Keratinocyte (primary cell): Measurements from ENCODE around the gene KRTAP12-4. TPM values are rescaled to one million over a fixed set of nuclear protein-coding genes. Genes with fewer than 3 reads are reported as not detected.

Experiments used
- DNase-seq: peaks from one replicate; pipeline ENCODE4 v3.0.0-alpha.2; 2011; ENCODE audit warnings: low read depth, missing footprints, low spot score
- FAIRE-seq: peaks from 2 replicates; lab custom pipeline; 2011; peaks lifted over from hg19 to GRCh38; lab: Jason Lieb, UNC
- H2AFZ ChIP-seq: 2 replicates; pipeline ENCODE4 v1.6.0; 2012; ENCODE audit warnings: low read length, control low read depth, inconsistent platforms; ENCODE audit not compliant: control insufficient read depth
- H3K27ac ChIP-seq: 2 replicates; pipeline ENCODE4 v1.5.1; 2011; ENCODE audit warnings: low read length; ENCODE audit not compliant: control insufficient read depth, insufficient read depth
- H3K27me3 ChIP-seq: 3 replicates; pipeline ENCODE4 v1.6.0; 2011; ENCODE audit warnings: low read length; ENCODE audit not compliant: control insufficient read depth, insufficient read depth; ENCODE audit errors: extremely low read depth
- H3K36me3 ChIP-seq, 2 experiments: 2 replicates in 1 of 2; 3 replicates in 1 of 2; pipeline ENCODE4 v1.5.1; 2011; ENCODE audit warnings: low read length in 2 of 2, mild to moderate bottlenecking in 1 of 2; ENCODE audit not compliant: control insufficient read depth in 2 of 2, insufficient read depth in 2 of 2; ENCODE audit errors: extremely low read depth in 1 of 2
- H3K4me1 ChIP-seq: 3 replicates; pipeline ENCODE4 v1.5.1; 2011; ENCODE audit warnings: low read length; ENCODE audit not compliant: control insufficient read depth, insufficient read depth; ENCODE audit errors: extremely low read depth
- H3K4me2 ChIP-seq: 3 replicates; pipeline ENCODE4 v1.6.0; 2011; ENCODE audit warnings: low read depth, low read length; ENCODE audit not compliant: control insufficient read depth, insufficient read depth; ENCODE audit errors: extremely low read depth
- H3K4me3 ChIP-seq, 3 experiments: fragments of 200-600 bp in 1 of 3; sonication (generic) in 1 of 3; 2 replicates in 2 of 3; 3 replicates in 1 of 3; pipeline ENCODE4 v1.5.1; 2011 to 2016; ENCODE audit warnings: low read length in 3 of 3, mild to moderate bottlenecking in 3 of 3, control low read depth in 2 of 3, inconsistent platforms in 1 of 3, low read depth in 1 of 3, mixed read lengths in 1 of 3, mixed run types in 1 of 3, moderate library complexity in 1 of 3; ENCODE audit not compliant: control insufficient read depth in 2 of 3, insufficient read depth in 2 of 3; ENCODE audit errors: extremely low read depth in 1 of 3
- H3K79me2 ChIP-seq: 2 replicates; pipeline ENCODE4 v1.6.0; 2012; ENCODE audit warnings: low read length; ENCODE audit not compliant: control insufficient read depth, insufficient read depth
- H3K9ac ChIP-seq: 3 replicates; pipeline ENCODE4 v1.6.0; 2011; ENCODE audit warnings: low read length; ENCODE audit not compliant: control insufficient read depth, insufficient read depth; ENCODE audit errors: extremely low read depth
- H3K9me1 ChIP-seq: 3 replicates; pipeline ENCODE4 v1.6.0; 2011; ENCODE audit warnings: low read length; ENCODE audit not compliant: control insufficient read depth, insufficient read depth; ENCODE audit errors: extremely low read depth
- H3K9me3 ChIP-seq: 2 replicates; pipeline ENCODE4 v1.5.1; 2012; ENCODE audit warnings: low read depth, low read length; ENCODE audit not compliant: control insufficient read depth
- H4K20me1 ChIP-seq: 3 replicates; pipeline ENCODE4 v1.6.0; 2011; ENCODE audit warnings: low read length; ENCODE audit not compliant: control insufficient read depth, insufficient read depth; ENCODE audit errors: extremely low read depth
- CTCF ChIP-seq, 3 experiments: IDR thresholded peaks in 1 of 3; conservative IDR thresholded peaks in 1 of 3; optimal IDR thresholded peaks in 1 of 3; 2 replicates in 2 of 3; 3 replicates in 1 of 3; pipeline versions ENCODE3 to v1.5.1; 2011; ENCODE audit warnings: low read length in 3 of 3, mild to moderate bottlenecking in 3 of 3, moderate library complexity in 2 of 3, control low read depth in 1 of 3, inconsistent platforms in 1 of 3; ENCODE audit not compliant: insufficient read depth in 2 of 3; ENCODE audit errors: extremely low read depth in 1 of 3
- EZH2 ChIP-seq: IDR thresholded peaks from one replicate; pipeline ENCODE4 v1.6.1; 2012; ENCODE audit warnings: inconsistent platforms, mild to moderate bottlenecking, low read length, moderate library complexity
- dilution Hi-C: fragments of 300-500 bp; cut with MboI; formaldehyde crosslinking; loops from one replicate; pipeline ENCODE4 v1.7.0; 2020; ENCODE audit warnings: low sequenced_read_pairs; ENCODE audit not compliant: extremely low pct_ligation_motif_present
- polyA plus RNA-seq, 5 experiments: library from polyadenylated mRNA; depleted of rRNA in 3 of 5; stranded (reverse) in 3 of 5; stranded (forward) in 1 of 5; unstranded in 1 of 5; fragments of >200 nt; gene quantifications; 1 replicate in 1 of 5; 2 replicates in 3 of 5; 3 replicates in 1 of 5; pipeline versions ENCODE4 v1.2.1 to v1.2.3, GENCODE V29; 2011 to 2012; ENCODE audit warnings: missing spikeins in 2 of 5, low read depth in 1 of 5, low replicate concordance in 1 of 5

Gene KRTAP12-4
- polyA plus RNA-seq, 1 donor (not counting 4 experiments of a cell fraction or from before 2014, with no cell fraction given), result not detected

GRCh38 chr21:44644878-44645277 is 9.6 kb downstream of the KRTAP12-4 start:
- Histone ChIP-seq H4K20me1 (no peaks in the 10 kb centered on the region), H3K79me2 (no peaks in the 10 kb centered on the region), H3K4me3 (no peak overlapping the region), H3K9ac (no peak overlapping the region), H3K27ac (no peak overlapping the region), H3K9me1 (no peaks in the 10 kb centered on the region), H2AFZ (no peak overlapping the region), H3K4me1 (no peaks in the 10 kb centered on the region), H3K27me3 (no peaks in the 10 kb centered on the region), H3K9me3 (peaks cover 1% of the 10 kb centered on the region), H3K4me2 (no peak overlapping the region), H3K36me3 (no peaks in the 10 kb centered on the region)
- FAIRE-seq (no peak), DNase-seq (no peak)
- TF ChIP-seq EZH2, result no peak
- no peak for TF ChIP-seq CTCF (optimal IDR thresholded peaks at IDR 0.05 in 1 of 3, IDR thresholded peaks at IDR 0.05 in 1 of 3, conservative IDR thresholded peaks at IDR 0.05 in 1 of 3; ENCODE audit: extremely low read depth in 1 of 3, insufficient read depth in 2 of 3, low read length in 3 of 3)
- dilution Hi-C loops, result no loop called here

DNA sequence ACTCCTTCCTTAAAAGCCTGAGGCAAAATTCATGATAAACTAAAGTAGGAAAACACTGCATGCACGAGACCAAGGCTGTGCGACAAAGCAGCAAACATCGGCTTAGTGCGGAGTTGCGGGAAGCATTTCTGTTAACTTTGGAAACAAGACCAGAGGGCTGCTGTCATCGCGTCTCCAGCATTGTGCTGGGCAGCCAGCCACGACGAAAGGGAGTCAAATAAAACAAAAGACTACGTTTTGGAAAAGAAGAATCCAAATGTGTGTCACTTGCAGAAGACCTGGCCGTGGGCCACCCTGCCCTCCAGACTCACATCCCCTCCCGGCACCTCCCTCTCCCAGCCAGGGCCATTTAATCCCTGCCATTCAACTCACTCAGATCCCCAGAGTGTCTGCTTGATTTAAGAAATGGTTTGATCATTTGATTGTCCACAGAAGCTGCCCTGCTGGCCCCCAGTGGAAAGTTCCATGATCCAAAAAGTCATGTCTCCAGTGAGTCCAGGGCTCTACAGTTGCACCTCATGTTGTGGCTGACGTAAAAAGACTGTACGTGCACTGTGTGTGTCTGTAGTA is 10.6 kb downstream of the KRTAP12-4 start:
- Histone ChIP-seq H3K4me2 (no peak overlapping the region), H3K4me3 (no peak overlapping the region), H2AFZ (no peak overlapping the region), H3K9me1 (no peaks in the 10 kb centered on the region), H4K20me1 (no peaks in the 10 kb centered on the region), H3K9ac (no peak overlapping the region), H3K79me2 (no peaks in the 10 kb centered on the region), H3K9me3 (peaks cover 1% of the 10 kb centered on the region), H3K36me3 (no peaks in the 10 kb centered on the region), H3K27ac (no peak overlapping the region), H3K27me3 (no peaks in the 10 kb centered on the region), H3K4me1 (no peaks in the 10 kb centered on the region)
- DNase-seq, result no peak
- FAIRE-seq, result no peak
- dilution Hi-C loops, result no loop called here
- no peak for TF ChIP-seq CTCF (optimal IDR thresholded peaks at IDR 0.05 in 1 of 3, IDR thresholded peaks at IDR 0.05 in 1 of 3, conservative IDR thresholded peaks at IDR 0.05 in 1 of 3; ENCODE audit: extremely low read depth in 1 of 3, insufficient read depth in 2 of 3, low read length in 3 of 3)
- no peak for TF ChIP-seq EZH2
